Measurements from ENCODE around the gene NACC1. TPM values are rescaled to one million over a fixed set of nuclear protein-coding genes. Genes with fewer than 3 reads are reported as not detected.

NACC1 gene
- total RNA-seq, 1 donor from 2014 or later: 10.4 TPM

DNA sequence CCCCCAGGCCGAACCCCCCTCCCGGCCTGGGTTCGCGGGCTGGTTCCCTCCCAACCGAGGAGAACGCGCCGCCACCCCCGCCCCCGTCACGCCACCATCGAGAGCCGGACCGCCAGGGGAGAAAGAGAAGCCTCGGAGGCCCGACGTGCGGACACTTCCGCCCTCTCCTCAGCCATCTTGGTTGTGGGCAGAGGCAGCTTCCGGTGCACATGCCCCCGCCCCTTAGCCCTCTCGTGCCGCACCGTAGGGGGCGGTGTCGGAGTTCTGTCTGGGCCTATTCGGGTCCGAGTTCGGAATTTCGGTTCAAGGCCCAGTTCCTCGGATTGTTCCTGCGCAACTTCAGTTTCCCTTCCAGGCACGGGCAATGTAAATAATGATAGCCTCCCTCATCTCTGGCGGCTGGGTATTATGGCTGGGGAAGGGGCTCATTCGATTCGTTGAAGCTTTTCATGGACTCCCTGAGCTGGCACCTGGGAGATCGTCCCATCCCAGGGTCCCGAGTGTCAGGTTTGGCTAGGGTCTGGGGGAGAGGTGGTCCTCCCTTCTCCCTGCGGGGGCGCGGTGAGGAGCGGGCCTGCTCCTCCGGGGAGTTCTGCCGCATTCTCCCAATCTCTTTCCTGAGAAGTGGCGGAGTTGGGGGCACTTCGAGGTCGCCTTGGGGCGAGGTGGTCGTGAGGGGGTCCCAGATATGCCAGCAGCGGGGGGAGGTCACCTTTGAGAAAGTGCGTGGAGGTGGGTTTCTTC, 32.3 kb downstream of the NACC1 start, which contains the start of the genes IER2 and STX10:
Gene IER2, plus strand, starts transcription at position 225 of the 744 bp plus-strand sequence. CDS start 2,776 bp downstream, outside the sequence.
Gene STX10, minus strand, starts transcription at position 189 of the 744 bp plus-strand sequence. CDS start 202 bp downstream, outside the sequence.
- Histone ChIP-seq H3K4me3 (ENCODE audit: low read length in 3 of 3) (peak within 1 kb of the TSS; percentile 86 to 99 (median 98)), H3K27me3 (ENCODE audit: control insufficient read depth in 3 of 3, insufficient read depth in 3 of 3, low read length in 3 of 3) (peaks cover 0 to 20% (median 4%) of the 10 kb centered on the region in 3 donors), H3K36me3 (ENCODE audit: control insufficient read depth in 3 of 3, insufficient read depth in 3 of 3, low read length in 3 of 3) (peaks cover 0 to 5% (median 0%) of the 10 kb centered on the region in 3 donors), H3K27ac (ENCODE audit: low read depth, low read length) (peak within 1 kb of the TSS; percentile 100), H3K4me1 (ENCODE audit: control insufficient read depth in 3 of 3, insufficient read depth in 3 of 3, low read length in 3 of 3) (peaks cover 24 to 49% (median 36%) of the 10 kb centered on the region in 3 donors), H3K9ac (ENCODE audit: low read depth in 1 of 3, low read length in 3 of 3) (peak within 1 kb of the TSS; percentile 100), H3K9me3 (ENCODE audit: control insufficient read depth in 3 of 3, low read length in 3 of 3) (no peaks in the 10 kb centered on the region)

DNA sequence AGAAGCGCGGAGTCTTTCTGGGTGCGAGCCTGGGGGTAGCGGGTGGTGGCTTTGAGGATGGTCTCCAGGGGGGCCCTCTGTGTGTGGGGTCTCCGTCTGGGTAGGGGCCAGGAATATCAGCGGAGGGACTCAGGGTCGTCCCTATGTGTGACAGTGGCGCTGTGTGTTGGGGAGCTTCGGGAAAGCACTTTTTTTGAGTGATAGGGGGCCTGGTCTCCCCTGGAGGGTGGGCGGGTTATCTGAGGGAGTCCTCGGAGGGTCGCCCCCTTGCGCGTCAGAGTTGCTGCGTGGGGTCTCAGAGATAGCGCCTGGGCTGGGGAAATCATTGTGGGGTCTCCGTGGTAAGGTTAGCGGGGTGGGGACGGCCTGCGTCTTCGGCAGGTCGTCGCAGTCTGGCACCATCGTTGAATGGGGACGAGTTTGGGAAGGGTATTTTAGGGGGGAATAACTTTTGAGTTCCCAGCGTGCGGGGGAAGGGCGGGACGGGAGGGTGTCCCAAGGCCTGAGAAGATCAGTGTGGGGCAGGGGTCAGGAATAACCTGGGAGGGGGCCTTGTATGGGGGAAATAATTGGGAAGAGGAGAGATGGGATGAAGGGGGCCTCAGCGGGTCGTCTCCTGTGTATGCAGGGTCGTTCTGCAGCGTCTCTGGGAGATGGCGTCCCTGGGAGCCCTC, 33.0 kb downstream of the NACC1 start:
- Histone ChIP-seq H3K9ac (ENCODE audit: low read depth in 1 of 3, low read length in 3 of 3) (peak overlapping the region; percentile 100), H3K27me3 (ENCODE audit: control insufficient read depth in 3 of 3, insufficient read depth in 3 of 3, low read length in 3 of 3) (peaks cover 0 to 20% (median 4%) of the 10 kb centered on the region in 3 donors), H3K4me3 (ENCODE audit: low read length in 3 of 3) (peak overlapping the region; percentile 86 to 99 (median 98)), H3K27ac (ENCODE audit: low read depth, low read length) (peak overlapping the region; percentile 100), H3K4me1 (ENCODE audit: control insufficient read depth in 3 of 3, insufficient read depth in 3 of 3, low read length in 3 of 3) (peaks cover 29 to 55% (median 37%) of the 10 kb centered on the region in 3 donors), H3K36me3 (ENCODE audit: control insufficient read depth in 3 of 3, insufficient read depth in 3 of 3, low read length in 3 of 3) (peaks cover 0 to 3% (median 0%) of the 10 kb centered on the region in 3 donors), H3K9me3 (ENCODE audit: control insufficient read depth in 3 of 3, low read length in 3 of 3) (no peaks in the 10 kb centered on the region)

DNA sequence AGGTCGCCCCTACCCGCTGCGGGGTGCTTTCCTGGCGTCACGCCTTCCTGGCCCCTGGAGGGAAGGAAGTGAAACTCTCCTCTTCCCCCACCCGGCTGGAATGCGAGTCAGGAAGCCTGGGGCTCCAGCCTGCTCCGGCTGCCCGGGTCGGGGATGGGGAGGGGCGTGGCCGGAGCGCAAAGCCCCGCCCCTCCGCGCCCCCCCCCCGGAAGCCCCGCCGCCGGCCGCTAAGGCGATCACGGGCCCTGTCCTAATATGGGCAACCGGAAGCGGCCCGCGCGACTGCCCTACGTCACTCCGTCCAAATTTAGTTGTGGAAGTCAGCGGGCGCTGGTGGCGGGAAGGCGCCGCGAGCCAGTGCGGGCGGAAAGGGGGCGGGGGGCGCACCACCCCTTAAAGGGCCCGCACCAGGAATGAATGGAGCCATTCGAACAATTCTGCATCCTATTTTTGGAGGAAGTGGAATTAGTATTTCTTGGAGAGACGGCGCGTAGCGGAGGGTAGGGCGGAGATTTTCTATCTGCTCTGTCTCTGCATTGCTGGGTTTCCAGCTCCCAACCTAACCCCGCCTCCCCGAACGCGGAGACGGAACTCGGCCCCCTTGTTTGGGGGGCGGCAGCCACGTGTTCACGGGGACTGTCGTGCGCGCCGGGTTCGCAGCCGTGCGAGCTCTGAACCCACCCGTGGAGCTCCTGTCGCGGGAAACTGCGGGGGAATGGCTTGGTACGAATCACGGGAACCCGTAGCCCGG, 33.7 kb downstream of the NACC1 start:
- peaks cover 0 to 3% (median 0%) of the 10 kb centered on the region in 3 donors for H3K36me3 ChIP-seq (ENCODE audit: control insufficient read depth in 3 of 3, insufficient read depth in 3 of 3, low read length in 3 of 3)
- H3K27ac ChIP-seq (ENCODE audit: low read depth, low read length): peak overlapping the region; percentile 100
- H3K4me1 ChIP-seq (ENCODE audit: control insufficient read depth in 3 of 3, insufficient read depth in 3 of 3, low read length in 3 of 3): peaks cover 34 to 60% (median 41%) of the 10 kb centered on the region in 3 donors
- no peaks in the 10 kb centered on the region for H3K9me3 ChIP-seq (ENCODE audit: control insufficient read depth in 3 of 3, low read length in 3 of 3)
- peak overlapping the region; percentile 100 for H3K9ac ChIP-seq (ENCODE audit: low read depth in 1 of 3, low read length in 3 of 3)
- H3K27me3 ChIP-seq (ENCODE audit: control insufficient read depth in 3 of 3, insufficient read depth in 3 of 3, low read length in 3 of 3): peaks cover 0 to 20% (median 4%) of the 10 kb centered on the region in 3 donors
- peak overlapping the region; percentile 86 to 99 (median 98) for H3K4me3 ChIP-seq (ENCODE audit: low read length in 3 of 3)

DNA sequence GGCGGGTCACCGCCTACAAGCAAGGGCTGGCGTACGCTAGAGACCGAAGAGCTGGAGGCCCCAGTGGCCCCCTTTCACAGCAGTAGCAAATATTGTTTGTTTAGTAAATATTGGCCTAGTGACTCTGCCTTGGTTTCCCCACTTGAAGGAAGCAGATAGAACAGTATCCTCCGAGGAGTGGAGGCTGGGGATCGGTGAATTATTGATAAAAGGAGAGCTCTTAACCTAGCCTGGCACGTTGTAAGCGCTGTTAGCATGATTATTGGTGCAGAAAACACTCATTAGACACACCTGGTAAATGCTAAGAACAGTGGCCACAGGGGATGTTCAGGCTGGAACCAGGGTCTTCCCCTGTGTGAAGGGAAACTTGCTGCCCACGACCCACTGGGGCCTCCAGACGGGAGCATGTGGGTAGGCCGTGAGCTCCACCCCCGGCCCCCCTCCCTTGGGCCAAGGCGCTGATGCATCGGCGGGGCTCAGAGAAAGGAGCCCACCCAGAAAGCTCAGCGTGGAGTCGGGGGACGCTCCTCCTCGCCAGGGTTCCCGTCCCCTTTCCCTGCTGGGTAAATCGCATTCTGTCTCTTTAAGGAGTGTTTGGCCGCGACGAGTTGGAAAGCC, 34.4 kb downstream of the NACC1 start:
- Histone ChIP-seq H3K9ac (ENCODE audit: low read depth in 1 of 3, low read length in 3 of 3) (peak overlapping the region; percentile 84 to 95 (median 95)), H3K36me3 (ENCODE audit: control insufficient read depth in 3 of 3, insufficient read depth in 3 of 3, low read length in 3 of 3) (peaks cover 0 to 3% (median 0%) of the 10 kb centered on the region in 3 donors), H3K27ac (ENCODE audit: low read depth, low read length) (peak overlapping the region; percentile 100), H3K27me3 (ENCODE audit: control insufficient read depth in 3 of 3, insufficient read depth in 3 of 3, low read length in 3 of 3) (peaks cover 0 to 20% (median 4%) of the 10 kb centered on the region in 3 donors), H3K4me3 (ENCODE audit: low read length in 3 of 3) (peak overlapping the region; percentile 75 to 94 (median 89)), H3K4me1 (ENCODE audit: control insufficient read depth in 3 of 3, insufficient read depth in 3 of 3, low read length in 3 of 3) (peaks cover 34 to 60% (median 41%) of the 10 kb centered on the region in 3 donors), H3K9me3 (ENCODE audit: control insufficient read depth in 3 of 3, low read length in 3 of 3) (no peaks in the 10 kb centered on the region)

DNA sequence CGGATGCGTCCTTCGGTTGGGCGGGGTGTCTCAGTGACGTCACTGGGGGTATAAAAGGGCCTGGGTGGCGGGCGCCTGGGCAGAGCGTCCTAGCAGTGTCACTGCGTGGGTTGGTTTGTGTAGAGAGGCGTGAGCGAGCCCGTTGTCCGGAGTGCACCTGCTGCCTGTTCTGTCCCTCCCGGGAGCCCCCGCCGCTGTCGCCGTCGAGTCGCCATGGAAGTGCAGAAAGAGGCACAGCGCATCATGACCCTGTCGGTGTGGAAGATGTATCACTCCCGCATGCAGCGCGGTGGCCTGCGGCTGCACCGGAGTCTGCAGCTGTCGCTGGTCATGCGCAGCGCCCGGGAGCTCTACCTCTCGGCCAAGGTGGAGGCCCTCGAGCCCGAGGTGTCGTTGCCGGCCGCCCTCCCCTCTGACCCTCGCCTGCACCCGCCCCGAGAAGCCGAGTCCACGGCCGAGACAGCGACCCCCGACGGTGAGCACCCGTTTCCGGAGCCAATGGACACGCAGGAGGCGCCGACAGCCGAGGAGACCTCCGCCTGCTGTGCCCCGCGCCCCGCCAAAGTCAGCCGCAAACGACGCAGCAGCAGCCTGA, 35.0 kb downstream of the NACC1 start:
- peaks cover 34 to 60% (median 41%) of the 10 kb centered on the region in 3 donors for H3K4me1 ChIP-seq (ENCODE audit: control insufficient read depth in 3 of 3, insufficient read depth in 3 of 3, low read length in 3 of 3)
- H3K9me3 ChIP-seq (ENCODE audit: control insufficient read depth in 3 of 3, low read length in 3 of 3): no peaks in the 10 kb centered on the region
- peak overlapping the region; percentile 75 to 94 (median 89) for H3K4me3 ChIP-seq (ENCODE audit: low read length in 3 of 3)
- peak overlapping the region; percentile 84 to 95 (median 95) for H3K9ac ChIP-seq (ENCODE audit: low read depth in 1 of 3, low read length in 3 of 3)
- peak overlapping the region; percentile 100 for H3K27ac ChIP-seq (ENCODE audit: low read depth, low read length)
- peaks cover 0 to 20% (median 4%) of the 10 kb centered on the region in 3 donors for H3K27me3 ChIP-seq (ENCODE audit: control insufficient read depth in 3 of 3, insufficient read depth in 3 of 3, low read length in 3 of 3)
- peaks cover 0 to 3% (median 0%) of the 10 kb centered on the region in 3 donors for H3K36me3 ChIP-seq (ENCODE audit: control insufficient read depth in 3 of 3, insufficient read depth in 3 of 3, low read length in 3 of 3)

DNA sequence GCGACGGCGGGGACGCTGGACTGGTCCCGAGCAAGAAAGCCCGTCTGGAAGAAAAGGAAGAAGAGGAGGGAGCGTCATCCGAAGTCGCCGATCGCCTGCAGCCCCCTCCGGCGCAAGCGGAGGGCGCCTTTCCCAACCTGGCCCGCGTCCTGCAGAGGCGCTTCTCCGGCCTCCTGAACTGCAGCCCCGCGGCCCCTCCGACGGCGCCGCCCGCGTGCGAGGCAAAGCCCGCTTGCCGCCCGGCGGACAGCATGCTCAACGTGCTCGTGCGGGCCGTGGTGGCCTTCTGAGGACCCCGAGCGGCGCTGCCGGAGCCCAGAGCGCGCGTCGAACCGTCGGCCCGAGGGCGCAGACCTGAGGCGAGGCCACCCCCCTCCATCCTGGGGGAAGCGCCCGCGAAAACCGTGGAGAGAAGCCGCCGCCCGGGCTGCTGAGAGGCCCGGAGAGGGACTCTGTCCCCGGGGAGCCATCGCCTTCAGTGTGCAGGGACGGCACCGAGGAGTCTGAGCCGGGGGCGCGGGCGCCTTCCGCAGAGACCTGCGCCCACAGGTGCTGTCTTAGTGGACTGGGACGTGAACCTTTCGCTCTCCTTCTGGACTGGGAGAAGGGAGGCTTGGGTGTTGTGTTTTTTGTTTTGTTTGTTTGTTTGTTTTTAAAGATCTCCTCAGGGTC, 35.6 kb downstream of the NACC1 start:
- Histone ChIP-seq H3K4me1 (ENCODE audit: control insufficient read depth in 3 of 3, insufficient read depth in 3 of 3, low read length in 3 of 3) (peaks cover 30 to 57% (median 39%) of the 10 kb centered on the region in 3 donors), H3K27me3 (ENCODE audit: control insufficient read depth in 3 of 3, insufficient read depth in 3 of 3, low read length in 3 of 3) (peaks cover 0 to 20% (median 4%) of the 10 kb centered on the region in 3 donors), H3K36me3 (ENCODE audit: control insufficient read depth in 3 of 3, insufficient read depth in 3 of 3, low read length in 3 of 3) (peaks cover 0 to 3% (median 0%) of the 10 kb centered on the region in 3 donors), H3K9ac (ENCODE audit: low read depth in 1 of 3, low read length in 3 of 3) (peak overlapping the region; percentile 84 to 95 (median 95)), H3K27ac (ENCODE audit: low read depth, low read length) (peak overlapping the region; percentile 100), H3K9me3 (ENCODE audit: control insufficient read depth in 3 of 3, low read length in 3 of 3) (no peaks in the 10 kb centered on the region), H3K4me3 (ENCODE audit: low read length in 3 of 3) (peak overlapping the region; percentile 75 to 94 (median 89))

DNA sequence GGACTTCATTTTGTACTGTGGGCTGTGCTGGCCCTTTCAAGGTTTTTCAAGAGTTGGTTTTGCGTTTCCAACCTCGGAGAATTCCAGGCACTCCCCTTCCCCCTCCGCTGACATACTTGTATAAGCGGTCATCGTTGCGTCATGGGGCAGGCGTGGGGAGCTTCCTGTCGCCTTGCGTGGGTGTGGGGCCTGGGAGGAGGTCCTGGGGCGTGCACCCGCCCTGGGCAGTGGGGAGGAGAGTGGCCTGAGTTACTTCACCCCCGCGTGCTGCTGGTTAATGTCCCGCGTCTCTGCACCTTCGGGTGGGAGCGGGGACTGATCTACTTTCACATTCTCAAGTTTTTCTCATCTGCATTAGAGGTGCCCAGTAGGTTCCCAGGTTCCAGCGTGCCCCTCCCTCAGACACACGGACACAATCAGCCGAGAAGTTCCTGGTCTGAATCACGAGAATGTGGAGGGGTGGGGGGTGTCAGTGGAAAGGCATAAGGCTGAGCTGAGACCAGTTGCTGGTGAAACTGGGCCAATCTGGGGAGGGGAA, 36.2 kb downstream of the NACC1 start:
- Histone ChIP-seq H3K9ac (ENCODE audit: low read depth in 1 of 3, low read length in 3 of 3) (peak overlapping the region; percentile 84 to 95 (median 95)), H3K36me3 (ENCODE audit: control insufficient read depth in 3 of 3, insufficient read depth in 3 of 3, low read length in 3 of 3) (peaks cover 0 to 3% (median 0%) of the 10 kb centered on the region in 3 donors), H3K9me3 (ENCODE audit: control insufficient read depth in 3 of 3, low read length in 3 of 3) (no peaks in the 10 kb centered on the region), H3K4me1 (ENCODE audit: control insufficient read depth in 3 of 3, insufficient read depth in 3 of 3, low read length in 3 of 3) (peaks cover 27 to 51% (median 34%) of the 10 kb centered on the region in 3 donors), H3K27ac (ENCODE audit: low read depth, low read length) (peak overlapping the region; percentile 100), H3K27me3 (ENCODE audit: control insufficient read depth in 3 of 3, insufficient read depth in 3 of 3, low read length in 3 of 3) (peaks cover 0 to 20% (median 4%) of the 10 kb centered on the region in 3 donors), H3K4me3 (ENCODE audit: low read length in 3 of 3) (peak overlapping the region; percentile 75 to 94 (median 89))

DNA sequence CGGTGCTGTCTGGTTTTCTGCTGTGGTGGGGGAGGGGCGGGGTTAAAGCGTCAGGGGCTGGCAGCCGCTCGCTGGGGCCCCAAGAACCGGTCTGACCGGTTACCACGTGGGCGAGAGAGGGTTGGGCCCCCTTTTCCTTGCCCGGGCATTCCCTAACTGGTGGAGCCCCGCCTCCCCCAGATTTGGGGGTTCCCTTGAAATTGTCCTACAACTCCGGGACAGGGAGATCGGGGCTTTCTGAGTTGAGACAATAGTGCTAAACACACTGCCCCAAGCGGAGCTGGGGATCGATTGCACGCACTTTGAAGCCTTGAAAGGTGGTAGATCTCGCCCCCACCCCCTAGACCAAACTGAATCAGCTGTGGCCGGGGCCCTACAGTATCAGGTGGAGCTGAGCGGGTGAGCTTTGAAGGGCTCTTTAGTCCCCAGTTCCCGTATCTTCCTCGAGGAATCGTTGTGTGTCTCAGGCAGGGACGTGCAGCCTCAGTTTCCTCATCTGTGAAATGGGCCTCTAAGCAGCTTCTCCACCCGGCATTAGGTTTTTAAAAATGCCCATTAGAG, 36.9 kb downstream of the NACC1 start:
- Histone ChIP-seq H3K4me1 (ENCODE audit: control insufficient read depth in 3 of 3, insufficient read depth in 3 of 3, low read length in 3 of 3) (peaks cover 23 to 47% (median 30%) of the 10 kb centered on the region in 3 donors), H3K27me3 (ENCODE audit: control insufficient read depth in 3 of 3, insufficient read depth in 3 of 3, low read length in 3 of 3) (peaks cover 0 to 20% (median 4%) of the 10 kb centered on the region in 3 donors), H3K36me3 (ENCODE audit: control insufficient read depth in 3 of 3, insufficient read depth in 3 of 3, low read length in 3 of 3) (peaks cover 0 to 3% (median 0%) of the 10 kb centered on the region in 3 donors), H3K27ac (ENCODE audit: low read depth, low read length) (peak overlapping the region; percentile 100), H3K9me3 (ENCODE audit: control insufficient read depth in 3 of 3, low read length in 3 of 3) (no peaks in the 10 kb centered on the region), H3K9ac (ENCODE audit: low read depth in 1 of 3, low read length in 3 of 3) (peak overlapping the region; percentile 84 to 95 (median 95)), H3K4me3 (ENCODE audit: low read length in 3 of 3) (peak overlapping the region; percentile 75 to 94 (median 89))

Data from skeletal muscle tissue (tissue), 4 donors.